GM12891 (cell line): ENCODE results near the gene RTP5.

Experiments used
- POLR2A ChIP-seq: IDR thresholded peaks from 2 replicates; pipeline ENCODE4 v1.6.1; 2011; ENCODE audit warnings: low read depth, low read length, control low read depth
- POLR2AphosphoS5 ChIP-seq: IDR thresholded peaks from 2 replicates; pipeline ENCODE4 v1.6.1; 2011; ENCODE audit warnings: low read depth, low read length, control low read depth
- TAF1 ChIP-seq: IDR thresholded peaks from 2 replicates; pipeline ENCODE4 v1.6.1; 2011; ENCODE audit warnings: low read depth, low read length, control low read depth

GRCh38 chr2:241891315-241891987, 21.9 kb downstream of the RTP5 start:
- TF ChIP-seq POLR2A (no peak), TAF1 (no peak), POLR2AphosphoS5 (no peak)
